HG03442 (cell line): Measurements from ENCODE around the gene SEMA3E.

Source experiments
- ATAC-seq: cut with Tn5 transposase; IDR thresholded peaks from one replicate; pipeline ENCODE4 v1.9.1; 2021; ENCODE audit warnings: mild to moderate bottlenecking, moderate library complexity; ENCODE audit not compliant: unreplicated experiment

Gene SEMA3E

DNA sequence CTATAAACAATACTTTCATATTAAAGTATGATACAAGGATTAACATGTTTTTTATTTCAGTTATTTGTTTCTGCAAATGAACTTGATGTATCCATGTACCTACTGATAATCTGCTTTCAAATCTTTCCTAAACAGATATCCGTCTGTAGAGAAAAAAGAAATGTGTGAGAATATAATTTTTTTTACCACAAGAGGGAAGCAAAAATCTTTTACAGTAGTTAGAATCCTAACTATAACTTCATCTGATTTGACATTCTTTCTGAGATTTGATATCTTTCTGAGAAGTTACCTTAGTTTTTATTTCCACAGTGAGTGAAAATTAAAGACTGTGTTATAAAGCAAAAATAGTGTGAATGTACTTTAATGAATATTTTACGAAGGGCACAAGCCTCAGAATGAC lies 282.3 kb downstream of the SEMA3E start:
- ATAC-seq, result no peak

DNA sequence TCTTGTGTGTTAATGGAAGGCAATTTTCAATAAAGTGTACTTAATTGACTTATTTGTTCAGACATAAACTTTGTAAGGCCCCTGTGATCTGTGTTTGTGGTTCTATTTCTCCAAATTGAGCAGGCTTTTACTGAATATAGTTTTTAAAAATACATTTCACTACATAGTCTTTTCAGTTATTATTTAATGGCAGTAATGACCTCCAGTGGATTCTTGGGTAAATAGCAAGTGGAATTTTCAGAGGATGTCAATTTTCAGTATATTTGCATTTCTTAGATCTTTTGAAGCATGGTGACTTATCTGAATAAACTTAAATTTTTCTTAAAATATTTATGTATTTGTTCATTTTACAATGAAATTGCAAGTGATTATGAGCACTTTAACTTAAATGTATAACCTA lies 283.2 kb downstream of the SEMA3E start:
- no peak for ATAC-seq

DNA sequence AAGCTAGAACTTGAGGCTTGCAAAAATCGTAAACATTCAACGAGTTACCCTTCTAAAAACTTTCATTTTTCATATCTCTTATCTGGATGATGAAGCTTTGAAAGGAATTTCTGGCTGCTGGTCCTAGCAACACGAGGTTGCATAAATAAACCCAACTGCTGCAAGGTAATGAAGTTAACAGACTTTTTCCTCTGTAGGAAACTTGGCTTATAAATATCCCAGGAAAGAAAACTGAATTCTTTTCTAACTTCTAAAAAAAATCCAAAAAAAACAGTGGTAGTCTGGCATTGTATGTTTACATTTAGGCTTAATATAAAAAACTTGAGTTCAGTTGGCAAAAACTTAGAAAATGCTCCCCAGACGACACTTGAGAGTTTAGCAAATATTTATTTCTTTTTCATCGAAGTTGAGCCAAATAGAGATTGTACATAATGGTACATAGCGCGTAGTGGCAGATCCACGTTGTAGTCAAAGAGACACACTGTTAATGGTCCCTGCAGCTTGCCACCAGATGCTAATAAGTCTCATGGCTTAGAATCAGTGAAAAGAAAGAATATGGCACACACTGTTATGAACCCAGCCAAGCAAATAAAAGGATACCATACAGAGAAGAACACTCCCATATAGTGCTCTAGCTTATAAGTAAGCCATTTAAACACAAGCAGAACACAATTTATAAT lies 285.9 kb downstream of the SEMA3E start:
- no peak for ATAC-seq

DNA sequence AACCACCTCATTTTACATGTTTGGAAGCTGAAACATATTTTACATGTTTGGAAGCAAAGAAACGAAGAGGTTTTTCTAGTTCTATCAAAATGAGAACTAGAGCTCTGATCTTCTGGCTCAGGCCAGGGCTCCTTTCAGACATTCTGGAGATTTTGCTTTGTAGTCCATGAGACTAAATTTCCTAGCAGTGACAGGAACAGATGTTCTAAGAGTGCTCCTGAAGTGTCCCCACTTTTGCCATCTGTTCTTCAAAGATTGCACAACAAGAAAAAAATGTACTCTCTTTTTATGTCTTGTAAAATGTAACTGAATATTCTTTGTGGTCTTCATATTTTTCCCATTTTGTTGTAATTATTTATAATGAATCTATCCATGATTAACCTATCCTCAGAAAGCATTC lies 289.8 kb downstream of the SEMA3E start:
- no peak for ATAC-seq

DNA sequence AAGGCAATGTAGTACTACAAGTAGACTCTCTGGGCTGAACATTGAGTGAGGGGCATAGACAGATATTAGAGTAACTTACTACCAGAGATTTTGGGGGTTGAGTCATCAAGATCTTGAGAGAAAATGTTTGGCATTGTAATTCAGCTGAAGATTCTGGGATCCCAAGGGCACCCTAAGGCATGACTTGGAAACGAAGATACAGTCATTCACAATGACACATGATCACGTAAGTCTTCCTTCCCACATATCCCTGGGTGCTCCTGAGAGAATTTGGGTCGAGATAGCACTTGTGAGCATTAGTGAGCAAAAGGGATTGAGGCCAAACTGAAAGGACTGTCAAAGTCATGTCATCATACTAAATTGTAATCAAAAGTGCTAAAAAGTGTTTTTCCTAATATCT lies 293.8 kb downstream of the SEMA3E start:
- no peak for ATAC-seq

DNA sequence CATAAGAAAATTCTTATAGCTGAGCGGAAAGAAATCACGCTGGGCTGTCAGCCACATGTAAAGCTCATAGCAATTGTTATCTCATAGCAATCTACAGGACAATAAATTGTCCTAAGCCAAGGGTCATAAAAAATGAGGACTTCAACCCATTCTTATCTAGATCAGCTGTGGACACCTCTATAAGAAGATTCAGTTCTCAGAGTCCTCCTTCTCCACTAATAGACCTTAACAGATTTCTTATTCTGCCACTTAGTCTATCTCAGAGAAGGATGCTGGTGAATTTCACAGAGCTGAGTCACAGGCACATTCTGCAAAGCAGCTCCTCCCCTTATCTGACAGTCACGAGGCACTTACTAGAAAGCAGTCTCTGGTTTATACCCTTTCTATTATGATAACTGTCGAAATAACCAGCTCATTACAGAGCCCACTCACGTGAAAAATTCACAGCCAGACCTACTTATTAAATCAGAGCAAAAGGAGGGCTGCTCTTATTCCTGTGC lies 300.9 kb downstream of the SEMA3E start:
- no peak for ATAC-seq

DNA sequence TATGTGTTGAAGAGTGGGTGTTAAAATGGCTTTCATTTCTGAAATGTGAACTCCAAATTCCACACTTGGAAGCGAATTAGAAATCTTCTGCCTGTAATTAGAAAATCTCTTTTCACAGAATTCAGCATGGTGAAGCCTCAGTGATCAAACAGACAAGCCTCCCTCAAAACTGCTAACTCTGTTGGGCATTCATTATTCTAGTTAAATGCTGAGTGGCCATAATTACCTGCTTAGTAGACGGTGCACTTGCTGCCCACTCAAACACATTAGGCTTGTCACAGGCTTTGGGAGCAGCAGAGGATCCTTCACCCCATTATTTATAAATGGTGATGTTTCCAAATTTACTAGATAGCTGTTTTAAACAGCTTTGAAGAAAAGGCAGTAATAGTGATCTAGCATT lies 309.0 kb downstream of the SEMA3E start:
- no peak for ATAC-seq

DNA sequence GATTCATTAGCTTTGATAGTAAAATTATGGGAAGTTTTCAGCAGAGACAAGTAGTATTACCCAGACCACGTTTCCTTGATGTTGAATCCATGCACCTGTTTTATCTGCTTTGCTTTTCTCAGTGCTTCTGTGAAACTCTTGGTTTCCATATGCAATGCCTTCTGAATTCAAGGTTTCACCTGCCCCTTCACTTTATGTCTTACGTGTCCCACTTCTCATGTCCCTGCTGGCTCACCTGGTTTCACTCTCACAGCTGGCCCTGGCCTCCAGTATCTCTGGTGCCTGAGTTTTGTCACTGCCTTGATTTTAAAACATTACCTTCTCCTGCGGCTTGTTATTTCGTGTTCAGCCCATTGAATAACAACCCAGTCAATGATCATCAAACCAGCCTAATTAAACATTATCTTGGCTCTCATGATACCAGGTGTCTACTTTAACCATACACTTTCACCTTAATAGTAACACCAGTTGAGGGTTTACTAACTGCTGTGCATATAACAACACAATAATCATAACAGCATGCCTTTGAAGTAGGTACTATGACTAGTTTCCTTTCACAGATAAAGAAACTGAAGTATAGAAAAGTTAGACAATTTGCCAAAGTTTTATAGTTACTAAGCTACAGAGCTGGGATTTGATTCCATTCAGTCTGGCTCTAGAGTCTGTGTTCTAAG lies 310.5 kb downstream of the SEMA3E start:
- no peak for ATAC-seq

DNA sequence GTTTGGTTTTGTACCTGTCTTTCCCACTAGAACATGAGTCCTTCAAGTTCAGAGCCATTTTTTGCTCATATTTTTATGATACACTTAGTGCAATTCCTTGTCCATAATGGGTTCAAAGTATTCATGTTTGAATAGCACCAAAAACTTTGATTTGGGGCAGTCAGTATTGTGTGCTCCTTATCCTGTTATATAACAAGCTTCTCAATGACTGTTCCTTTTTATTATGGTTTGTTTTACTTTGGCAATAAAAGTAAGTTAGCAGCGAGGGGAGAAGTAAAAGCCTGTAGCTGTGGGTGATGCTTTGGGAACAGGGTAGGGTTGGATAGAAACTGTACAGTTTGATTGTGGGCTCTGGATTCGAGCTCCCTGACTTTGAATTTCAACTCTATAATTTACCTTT lies 311.9 kb downstream of the SEMA3E start:
- no peak for ATAC-seq

DNA sequence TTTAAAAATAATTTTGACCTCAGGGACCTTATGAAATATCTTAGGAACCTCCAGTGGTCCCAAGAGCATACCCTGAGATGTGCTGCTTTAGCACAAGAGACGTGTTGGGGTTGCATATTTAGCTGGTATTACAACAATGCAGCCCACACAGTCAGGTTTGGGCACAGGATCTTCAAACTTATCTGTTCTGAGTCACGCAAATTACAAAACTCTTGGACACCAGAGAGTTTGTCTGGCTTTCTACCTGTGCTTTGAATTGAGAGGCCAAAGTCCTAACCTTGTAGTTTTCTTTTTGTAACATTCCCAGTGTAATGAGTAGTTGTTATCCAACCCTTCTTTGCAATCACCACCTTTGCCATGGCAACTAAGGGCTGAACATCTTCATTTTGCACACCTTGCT lies 322.7 kb downstream of the SEMA3E start:
- no peak for ATAC-seq

DNA sequence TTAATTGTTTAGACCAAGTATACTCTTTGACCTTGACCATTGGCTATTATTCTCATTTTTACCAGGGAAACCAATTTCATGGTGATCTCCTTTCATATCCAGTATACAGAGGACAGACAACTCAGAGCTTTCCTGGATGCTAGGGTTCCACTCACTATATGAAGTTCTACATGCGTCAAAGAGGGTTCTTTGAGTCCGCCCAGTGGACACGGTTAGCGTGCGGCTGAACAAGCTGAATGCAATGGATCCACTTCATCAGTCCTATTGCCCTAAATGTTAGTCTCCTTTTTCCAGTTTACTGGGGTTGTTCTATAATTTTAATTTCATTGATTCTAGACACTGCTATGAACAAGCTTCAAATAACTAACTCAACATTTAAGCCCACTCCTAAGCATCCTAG lies 323.9 kb downstream of the SEMA3E start:
- ATAC-seq, result no peak

DNA sequence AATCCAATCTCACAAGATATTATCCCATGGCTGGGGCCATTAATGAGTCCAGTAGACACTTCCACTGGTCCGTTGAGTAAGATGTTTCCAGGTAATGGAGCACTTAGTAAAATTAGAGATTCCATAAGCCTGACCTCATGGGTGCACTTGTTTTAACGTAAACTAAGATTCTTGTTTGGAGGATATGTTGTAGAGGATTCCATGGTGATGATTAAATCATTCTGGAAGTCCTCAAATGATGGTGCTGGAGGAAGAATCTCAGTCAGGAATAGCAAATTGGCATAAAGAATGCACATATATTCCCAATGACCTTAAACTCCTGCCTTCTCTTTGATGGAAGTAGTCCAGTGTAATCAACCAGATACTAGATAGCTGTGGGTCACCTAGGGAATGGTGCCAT lies 324.3 kb downstream of the SEMA3E start:
- no peak for ATAC-seq

DNA sequence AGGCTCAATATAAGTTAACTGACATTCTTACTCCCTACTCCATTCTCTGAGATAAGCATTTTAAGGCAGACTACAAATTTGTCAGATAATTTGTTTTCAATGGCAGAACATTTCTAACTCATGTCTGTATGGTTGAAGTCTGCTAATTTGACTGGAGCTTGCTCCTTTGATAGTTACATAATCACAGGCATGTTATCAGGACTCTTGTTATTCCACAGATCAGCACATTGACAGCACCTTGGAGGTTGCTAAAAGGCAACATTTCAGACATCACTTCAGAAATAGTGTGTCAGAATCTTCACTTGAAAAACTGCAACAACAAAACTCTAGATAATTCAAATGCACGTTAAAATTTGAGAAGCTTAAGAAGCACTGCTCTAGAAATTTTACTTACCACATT lies 327.9 kb downstream of the SEMA3E start:
- no peak for ATAC-seq

DNA sequence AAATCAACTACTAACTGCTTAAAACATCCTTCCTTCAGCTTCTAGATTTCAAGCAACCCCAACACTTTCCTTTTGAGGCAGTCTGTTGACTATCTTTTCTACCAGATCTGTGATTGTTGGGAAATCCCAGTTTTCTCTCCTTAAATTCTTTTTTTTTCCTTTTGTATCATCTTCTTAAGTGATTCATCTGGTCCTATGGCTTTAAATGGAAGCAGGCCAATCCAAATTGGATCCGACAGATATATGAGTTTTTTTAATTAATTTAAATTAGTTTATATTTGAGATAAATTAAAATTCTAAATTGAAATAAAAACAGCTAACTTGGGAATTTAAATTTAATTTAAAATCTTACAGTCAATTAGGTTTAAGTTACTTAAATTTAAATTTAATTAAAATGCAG lies 335.0 kb downstream of the SEMA3E start:
- ATAC-seq, result no peak
